ENCODE measurements around the gene CYB5R3. TPM values are rescaled to one million over a fixed set of nuclear protein-coding genes. Genes with fewer than 3 reads are reported as not detected.
A peak's percentile ranks its signal among the peaks of the same experiment; 100 is the strongest.

The CYB5R3 gene
- total RNA-seq, 4 donors from 2014 or later = 138 to 294 (median 167) TPM

- Histone ChIP-seq H3K27me3 (no peaks in the 10 kb centered on the region), H3K27ac (peak overlapping the region in 1 of 4 donors; percentile 73), H3K4me1 (peaks cover 12 to 26% (median 16%) of the 10 kb centered on the region in 4 donors), H3K36me3 (no peaks in the 10 kb centered on the region), H3K4me3 (no peak overlapping the region), H3K9me3 (no peaks in the 10 kb centered on the region)
- DNase-seq = no peak
- TF ChIP-seq POLR2AphosphoS5 (IDR thresholded peaks at IDR 0.05) (no peak), EP300 (IDR thresholded peaks at IDR 0.05; ENCODE audit: low read depth) (no peak), CTCF (IDR thresholded peaks at IDR 0.05) (no peak), POLR2A (IDR thresholded peaks at IDR 0.05) (no peak)
- intact Hi-C loops (cut with DNase I; ENCODE audit: low total_unique reads) (no loop called here), in situ Hi-C loops (cut with MboI; ENCODE audit: low pct_ligation_motif_present in 1 of 4, low pct_unique_long_range_greater_than_20kb in 1 of 4, low sequenced_read_pairs in 3 of 4) (no loop called here)
- 60 to 93% methylated on average over 1 to 22 of the region's 25 CpGs for WGBS, 2 donors (ENCODE audit: low coverage in 1 of 2)
These were observed 44.8 kb upstream of the CYB5R3 start for GRCh38 chr22:42693763-42694683.

- peaks cover 13 to 25% (median 16%) of the 10 kb centered on the region in 4 donors for H3K4me1 ChIP-seq
These were observed 44.0 kb upstream of the CYB5R3 start for GRCh38 chr22:42693055-42693762.

DNA sequence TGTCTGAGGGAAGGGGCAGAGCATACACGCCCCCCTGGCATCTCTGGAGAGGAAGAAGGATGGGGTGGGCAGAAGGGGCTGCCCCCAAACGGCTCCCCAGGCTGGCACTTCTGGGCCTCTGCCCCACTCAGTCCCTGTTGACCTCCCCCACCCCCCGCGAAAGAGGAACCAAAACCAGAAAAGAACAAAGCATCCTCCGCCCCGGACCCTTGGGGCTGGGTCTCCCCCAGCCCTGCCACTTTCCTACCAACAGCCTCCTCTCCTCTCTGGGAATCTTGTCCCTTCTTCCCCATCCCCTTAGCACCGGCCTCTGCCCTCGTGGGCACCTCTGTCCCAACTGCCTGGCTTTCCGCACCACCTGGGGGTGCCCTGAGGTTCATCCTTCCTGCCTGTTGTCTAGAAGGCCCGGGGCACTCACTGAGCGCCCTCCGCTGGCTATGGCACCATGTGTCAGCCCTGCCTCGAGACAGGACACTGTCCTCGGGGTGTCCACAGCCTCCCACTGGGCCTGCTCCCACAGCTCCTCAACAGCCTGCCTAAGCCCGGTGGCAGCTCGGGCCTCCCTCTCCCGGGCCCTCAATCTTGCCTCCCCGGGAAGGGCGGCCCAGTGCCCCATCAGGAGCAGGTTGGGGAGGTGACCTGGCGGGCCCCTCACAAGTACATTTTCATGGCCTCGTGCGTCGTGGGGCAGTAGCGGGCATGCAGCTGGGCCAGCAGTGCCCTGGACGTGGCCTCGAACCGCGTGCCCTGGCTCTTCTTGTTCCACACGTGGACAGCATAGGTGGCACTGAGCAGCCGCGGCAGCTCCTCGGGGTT, 43.3 kb upstream of the CYB5R3 start:
- intact Hi-C loops (cut with DNase I; ENCODE audit: low total_unique reads) = no loop called here
- Histone ChIP-seq H3K9me3 (no peaks in the 10 kb centered on the region), H3K4me1 (peaks cover 16 to 26% (median 19%) of the 10 kb centered on the region in 4 donors), H3K27ac (peak overlapping the region in 3 of 4 donors; percentile 42 to 66 (median 52)), H3K36me3 (no peaks in the 10 kb centered on the region), H3K4me3 (no peak overlapping the region), H3K27me3 (no peaks in the 10 kb centered on the region)
- TF ChIP-seq POLR2AphosphoS5 (IDR thresholded peaks at IDR 0.05) (no peak), EP300 (IDR thresholded peaks at IDR 0.05; ENCODE audit: low read depth) (no peak), CTCF (IDR thresholded peaks at IDR 0.05) (no peak), POLR2A (IDR thresholded peaks at IDR 0.05) (no peak)
- WGBS, 2 donors (ENCODE audit: low coverage in 1 of 2) = 60 to 84% methylated on average over 5 to 32 of the region's 32 CpGs
- DNase-seq = no peak
- in situ Hi-C loops (cut with MboI; ENCODE audit: low pct_ligation_motif_present in 1 of 4, low pct_unique_long_range_greater_than_20kb in 1 of 4, low sequenced_read_pairs in 3 of 4) = no loop called here

More at GRCh38 chr22:42693055-42693762, 44.0 kb upstream of the CYB5R3 start:
- in situ Hi-C loops (cut with MboI; ENCODE audit: low pct_ligation_motif_present in 1 of 4, low pct_unique_long_range_greater_than_20kb in 1 of 4, low sequenced_read_pairs in 3 of 4) (no loop called here), intact Hi-C loops (cut with DNase I; ENCODE audit: low total_unique reads) (no loop called here)
- no peak for DNase-seq
- Histone ChIP-seq H3K27ac (no peak overlapping the region), H3K36me3 (no peaks in the 10 kb centered on the region), H3K9me3 (no peaks in the 10 kb centered on the region), H3K27me3 (no peaks in the 10 kb centered on the region), H3K4me3 (no peak overlapping the region)
- TF ChIP-seq EP300 (IDR thresholded peaks at IDR 0.05; ENCODE audit: low read depth) = no peak
- TF ChIP-seq POLR2A (IDR thresholded peaks at IDR 0.05) = no peak
- TF ChIP-seq POLR2AphosphoS5 (IDR thresholded peaks at IDR 0.05) = no peak
- TF ChIP-seq CTCF (IDR thresholded peaks at IDR 0.05) = no peak
- 88 to 94% methylated on average over 23 to 35 of the region's 51 CpGs for WGBS, 2 donors (ENCODE audit: low coverage in 1 of 2)
